Neural crest cell (in vitro differentiated cells): ENCODE measurements around the gene SEMA4C. TPM values are rescaled to one million over a fixed set of nuclear protein-coding genes. Genes with fewer than 3 reads are reported as not detected.
A peak's percentile ranks its signal among the peaks of the same experiment; 100 is the strongest.

ENCODE experiments used
- DNase-seq: peaks from one replicate; pipeline ENCODE4 v3.0.0; 2021; ENCODE audit warnings: low read depth, mixed read lengths, low spot score
- H3K27ac Mint-ChIP-seq: one replicate; pipeline ENCODE4 v1.8.0; 2021; ENCODE audit warnings: mild to moderate bottlenecking, mixed read lengths; ENCODE audit not compliant: unreplicated experiment
- H3K27me3 Mint-ChIP-seq: 2 replicates; pipeline ENCODE4 v1.8.0; 2021; ENCODE audit warnings: low read depth, mild to moderate bottlenecking, mixed read lengths
- H3K36me3 Mint-ChIP-seq: 2 replicates; pipeline ENCODE4 v1.8.0; 2021; ENCODE audit warnings: low read depth, mild to moderate bottlenecking, mixed read lengths
- H3K4me1 Mint-ChIP-seq: 2 replicates; pipeline ENCODE4 v1.8.0; 2021; ENCODE audit warnings: mixed read lengths
- H3K4me3 Mint-ChIP-seq: one replicate; pipeline ENCODE4 v1.8.0; 2021; ENCODE audit warnings: mild to moderate bottlenecking, mixed read lengths
- H3K9me3 Mint-ChIP-seq: 2 replicates; pipeline ENCODE4 v1.8.0; 2021; ENCODE audit warnings: mixed read lengths
- total RNA-seq: library from RNA; stranded (reverse); gene quantifications from 2 replicates; pipeline ENCODE4 v1.2.1, GENCODE V29; 2021
- TF ChIP-seq, protein P1 (sequence below): fragments of 200-600 bp; sonication (generic); conservative IDR thresholded peaks from 2 replicates; pipeline ENCODE4 v1.5.0; 2021; ENCODE audit warnings: antibody characterized with exemption, mild to moderate bottlenecking

Gene SEMA4C
- total RNA-seq, 1 donor from 2014 or later: 103 TPM

GRCh38 chr2:96887493-96888012 lies 17.7 kb upstream of the SEMA4C start:
- Mint-ChIP-seq H3K9me3 (no peaks in the 10 kb centered on the region), H3K4me1 (peaks cover 46% of the 10 kb centered on the region), H3K4me3 (no peak overlapping the region), H3K27me3 (no peaks in the 10 kb centered on the region), H3K36me3 (no peaks in the 10 kb centered on the region), H3K27ac (peak overlapping the region; percentile 79)
- no peak for DNase-seq
- TF ChIP-seq, protein P1, sequence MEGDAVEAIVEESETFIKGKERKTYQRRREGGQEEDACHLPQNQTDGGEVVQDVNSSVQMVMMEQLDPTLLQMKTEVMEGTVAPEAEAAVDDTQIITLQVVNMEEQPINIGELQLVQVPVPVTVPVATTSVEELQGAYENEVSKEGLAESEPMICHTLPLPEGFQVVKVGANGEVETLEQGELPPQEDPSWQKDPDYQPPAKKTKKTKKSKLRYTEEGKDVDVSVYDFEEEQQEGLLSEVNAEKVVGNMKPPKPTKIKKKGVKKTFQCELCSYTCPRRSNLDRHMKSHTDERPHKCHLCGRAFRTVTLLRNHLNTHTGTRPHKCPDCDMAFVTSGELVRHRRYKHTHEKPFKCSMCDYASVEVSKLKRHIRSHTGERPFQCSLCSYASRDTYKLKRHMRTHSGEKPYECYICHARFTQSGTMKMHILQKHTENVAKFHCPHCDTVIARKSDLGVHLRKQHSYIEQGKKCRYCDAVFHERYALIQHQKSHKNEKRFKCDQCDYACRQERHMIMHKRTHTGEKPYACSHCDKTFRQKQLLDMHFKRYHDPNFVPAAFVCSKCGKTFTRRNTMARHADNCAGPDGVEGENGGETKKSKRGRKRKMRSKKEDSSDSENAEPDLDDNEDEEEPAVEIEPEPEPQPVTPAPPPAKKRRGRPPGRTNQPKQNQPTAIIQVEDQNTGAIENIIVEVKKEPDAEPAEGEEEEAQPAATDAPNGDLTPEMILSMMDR: no peak

GRCh38 chr2:96885432-96886347 lies 15.8 kb upstream of the SEMA4C start:
- Mint-ChIP-seq H3K27ac (peak overlapping the region; percentile 52), H3K4me3 (no peak overlapping the region), H3K4me1 (peaks cover 48% of the 10 kb centered on the region), H3K27me3 (no peaks in the 10 kb centered on the region), H3K36me3 (no peaks in the 10 kb centered on the region), H3K9me3 (no peaks in the 10 kb centered on the region)
- DNase-seq: no peak
- TF ChIP-seq, protein P1: no peak

DNA sequence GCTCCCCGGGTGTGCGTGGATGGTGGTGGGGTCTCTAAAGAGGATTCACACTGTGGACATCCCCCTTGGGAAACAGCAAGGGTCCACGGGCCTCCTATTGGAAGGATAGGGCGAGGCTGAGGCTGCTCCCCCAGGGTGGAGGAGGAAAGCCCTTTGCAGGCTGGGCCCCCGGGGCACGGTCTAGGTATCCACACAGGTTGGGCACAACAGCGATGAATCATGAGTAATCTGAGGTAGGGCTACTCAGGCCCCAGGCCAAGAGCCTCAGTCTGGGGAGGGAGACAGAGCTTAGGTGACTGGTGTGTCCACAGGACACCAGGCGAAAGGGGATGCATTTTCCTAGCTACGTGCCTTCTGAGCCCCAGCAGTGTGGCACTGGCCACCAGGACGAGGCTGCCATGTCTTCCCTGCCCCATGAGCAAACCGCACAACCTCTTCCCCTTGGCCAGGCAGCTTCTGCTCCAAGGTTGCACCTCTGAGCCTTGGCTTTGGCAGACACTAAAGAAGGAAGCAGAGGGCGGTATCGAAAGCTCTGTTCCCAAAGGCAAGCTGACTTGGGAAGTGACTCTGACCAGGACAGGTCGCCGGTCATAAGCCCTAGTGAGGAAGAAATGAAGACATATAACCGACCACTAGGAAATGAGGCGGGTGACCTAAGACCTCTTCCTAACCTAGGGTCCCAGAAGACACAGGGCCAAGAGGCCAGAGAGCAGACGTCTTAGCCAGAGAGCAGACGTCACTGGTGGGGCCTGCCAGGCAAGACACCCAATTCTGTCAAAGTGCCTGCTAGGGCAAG lies 14.6 kb upstream of the SEMA4C start:
- no peak overlapping the region for H3K4me3 Mint-ChIP-seq
- no peaks in the 10 kb centered on the region for H3K9me3 Mint-ChIP-seq
- peaks cover 48% of the 10 kb centered on the region for H3K4me1 Mint-ChIP-seq
- DNase-seq: no peak
- TF ChIP-seq, protein P1: no peak
- H3K36me3 Mint-ChIP-seq: no peaks in the 10 kb centered on the region
- H3K27ac Mint-ChIP-seq: peak overlapping the region; percentile 35
- H3K27me3 Mint-ChIP-seq: no peaks in the 10 kb centered on the region

- DNase-seq: no peak
- H3K4me3 Mint-ChIP-seq: no peak overlapping the region
- H3K27me3 Mint-ChIP-seq: no peaks in the 10 kb centered on the region
- no peaks in the 10 kb centered on the region for H3K36me3 Mint-ChIP-seq
- H3K4me1 Mint-ChIP-seq: peaks cover 49% of the 10 kb centered on the region
- no peaks in the 10 kb centered on the region for H3K9me3 Mint-ChIP-seq
- no peak overlapping the region for H3K27ac Mint-ChIP-seq
- TF ChIP-seq, protein P1: no peak
Measured at GRCh38 chr2:96883306-96883705, 13.4 kb upstream of the SEMA4C start.

DNA sequence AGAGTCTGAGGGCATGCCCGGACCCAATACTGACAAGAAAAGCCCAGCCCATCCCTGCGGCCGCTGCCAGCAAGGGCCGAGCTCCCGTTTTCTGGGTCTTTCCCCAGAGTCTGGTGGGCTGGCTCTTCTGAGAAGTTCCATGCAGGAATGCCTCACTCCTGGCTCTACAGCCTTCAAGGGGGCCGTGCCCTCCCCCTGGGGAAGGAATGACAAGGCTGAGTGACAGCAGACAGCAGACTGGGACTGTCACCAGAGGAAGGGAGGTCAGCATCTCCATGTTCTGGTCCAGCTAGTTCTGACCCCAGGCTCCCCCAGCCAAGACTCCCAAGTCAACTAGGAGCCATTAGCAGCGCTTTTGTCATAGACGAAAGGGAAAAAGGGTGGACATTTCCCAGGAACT lies 13.0 kb upstream of the SEMA4C start:
- no peak overlapping the region for H3K4me3 Mint-ChIP-seq
- H3K27me3 Mint-ChIP-seq: no peaks in the 10 kb centered on the region
- no peaks in the 10 kb centered on the region for H3K36me3 Mint-ChIP-seq
- H3K4me1 Mint-ChIP-seq: peaks cover 45% of the 10 kb centered on the region
- no peak for DNase-seq
- H3K9me3 Mint-ChIP-seq: no peaks in the 10 kb centered on the region
- TF ChIP-seq, protein P1: no peak
- no peak overlapping the region for H3K27ac Mint-ChIP-seq
